K562 (cell line): ENCODE data around the gene MAD2L1BP. TPM values are rescaled to one million over a fixed set of nuclear protein-coding genes. Genes with fewer than 3 reads are reported as not detected.

Experiments used
- CBFA2T2 ChIP-seq: fragments of 450-650 bp; conservative IDR thresholded peaks from 2 replicates; pipeline ENCODE4 v1.6.1; 2017; ENCODE audit warnings: mild to moderate bottlenecking
- CEBPB ChIP-seq: fragments of 450-650 bp; IDR thresholded peaks from 2 replicates; pipeline ENCODE4 v1.6.1; 2016; ENCODE audit warnings: missing genetic modification characterization, missing compliant biosample characterization
- CTBP1 ChIP-seq: fragments of 450-650 bp; IDR thresholded peaks from 2 replicates; pipeline ENCODE4 v1.6.1; 2016; ENCODE audit warnings: borderline replicate concordance
- HNRNPK ChIP-seq: fragments of 200-400 bp; formaldehyde crosslinking; IDR thresholded peaks from one replicate; pipeline ENCODE4 v1.6.1; 2018; ENCODE audit warnings: mild to moderate bottlenecking, low read depth, low read length; ENCODE audit not compliant: poor library complexity, severe bottlenecking
- KLF10 ChIP-seq: fragments of 250-450 bp; sonication (Bioruptor Pico); IDR thresholded peaks from 2 replicates; pipeline ENCODE4 v1.6.1; 2021; ENCODE audit warnings: matching md5 sums
- MAFF ChIP-seq: IDR thresholded peaks from 2 replicates; pipeline ENCODE4 v1.6.1; 2012; ENCODE audit warnings: low read length, improper control_type of control experiment
- MYC ChIP-seq, 2 experiments: fragments of 250-450 bp in 1 of 2; sonication (Bioruptor Pico) in 1 of 2; IDR thresholded peaks; 2 replicates each; pipeline versions ENCODE4 v1.5.1 to v1.6.1; 2012 to 2021; ENCODE audit warnings: low read depth in 2 of 2, borderline replicate concordance in 1 of 2, improper control_type of control experiment in 1 of 2, low read length in 1 of 2, mild to moderate bottlenecking in 1 of 2, moderate library complexity in 1 of 2
- NFXL1 ChIP-seq: fragments of 450-650 bp; formaldehyde crosslinking; IDR thresholded peaks from 2 replicates; pipeline ENCODE4 v1.4.0; 2021; ENCODE audit warnings: mild to moderate bottlenecking
- SMARCE1 ChIP-seq: fragments of 450-650 bp; IDR thresholded peaks from 2 replicates; pipeline ENCODE4 v1.7.1; 2016; ENCODE audit warnings: mild to moderate bottlenecking
- TGIF2 ChIP-seq: sonication (generic); formaldehyde crosslinking; IDR thresholded peaks from 2 replicates; pipeline ENCODE4 v1.8.1; 2022; ENCODE audit warnings: mild to moderate bottlenecking, missing genetic modification reagents, moderate library complexity
- ZBTB43 ChIP-seq: sonication (generic); formaldehyde crosslinking; IDR thresholded peaks from 2 replicates; pipeline ENCODE4 v1.8.0; 2023; ENCODE audit warnings: mild to moderate bottlenecking, missing genetic modification reagents
- ZNF217 ChIP-seq: sonication (generic); formaldehyde crosslinking; IDR thresholded peaks from 2 replicates; pipeline ENCODE4 v1.8.0; 2022; ENCODE audit warnings: mild to moderate bottlenecking, missing genetic modification reagents
- ZNF407 ChIP-seq: fragments of 450-650 bp; IDR thresholded peaks from 2 replicates; pipeline ENCODE4 v1.6.1; 2016; ENCODE audit warnings: low read depth
- ZNF695 ChIP-seq: fragments of 450-650 bp; formaldehyde crosslinking; IDR thresholded peaks from 2 replicates; pipeline ENCODE4 v1.4.0; 2020; ENCODE audit warnings: mild to moderate bottlenecking, moderate library complexity
- ZSCAN32 ChIP-seq: fragments of 450-650 bp; formaldehyde crosslinking; IDR thresholded peaks from 2 replicates; pipeline ENCODE4 v1.4.0; 2020; ENCODE audit warnings: mild to moderate bottlenecking, moderate library complexity
- polyA plus RNA-seq, 8 experiments: library from polyadenylated mRNA; depleted of rRNA in 4 of 8; stranded (reverse) in 5 of 8; unstranded in 3 of 8; fragments of >200 nt; fragmentation: Nextera tagmentation in 2 of 8; fragmentation: Illumina TruSeq in 1 of 8; extraction: Ambion mirVana in 2 of 8; extraction: Trizol in 1 of 8; gene quantifications; 2 replicates each; pipeline versions ENCODE4 v1.2.1 to v1.2.3, GENCODE V29; 2011 to 2014; ENCODE audit warnings: inconsistent platforms in 1 of 8, missing spikeins in 1 of 8
- total RNA-seq, 7 experiments: library from RNA; depleted of rRNA in 6 of 7; stranded (reverse); fragments of >200 nt in 6 of 7; fragmentation: Illumina TruSeq in 2 of 7; extraction: Trizol in 2 of 7; gene quantifications; 2 replicates each; pipeline versions ENCODE4 v1.2.1 to v1.2.3, GENCODE V29; 2011 to 2021; ENCODE audit warnings: low replicate concordance in 1 of 7
- TF ChIP-seq, protein P1 (sequence below): fragments of 250-450 bp; sonication (Bioruptor Pico); IDR thresholded peaks from 2 replicates; pipeline ENCODE4 v1.9.0; 2021; ENCODE audit warnings: mild to moderate bottlenecking
- TF ChIP-seq, protein P2 (sequence below): sonication (generic); formaldehyde crosslinking; IDR thresholded peaks from 2 replicates; pipeline ENCODE4 v1.8.1; 2023; ENCODE audit warnings: mild to moderate bottlenecking, missing genetic modification reagents, moderate library complexity

MAD2L1BP gene
- total and polyA plus RNA-seq, 9 of the 15 experiments (the other 6 are each of a cell fraction or from before 2014, with no cell fraction given), result 69.7 to 321 (median 111) TPM

GRCh38 chr6:43629505-43630300 lies 5.9 kb upstream of the MAD2L1BP start (continued):
- TF ChIP-seq ZNF695 (CRISPR knock-in tag) (no peak), SMARCE1 (no peak; the same call in 1 of the 2 replicates), CTBP1 (peak; percentile 55; the same call in 1 of the 2 replicates), KLF10 (CRISPR knock-in tag) (no peak), NFXL1 (0 out of 2 replicates have a peak, but pooled peaks have one; percentile 11), CBFA2T2 (no peak), HNRNPK (no peak), TGIF2 (no peak), ZNF217 (no peak), ZBTB43 (CRISPR knock-in tag) (no peak), MAFF (no peak), ZNF407 (no peak), ZSCAN32 (CRISPR knock-in tag) (peak; percentile 57), CEBPB (tag) (peak; percentile 99), MYC (IDR thresholded peaks at IDR 0.05; ENCODE audit: low read depth, low read length) (peak; percentile 63), MYC (CRISPR knock-in tag; IDR thresholded peaks at IDR 0.05; ENCODE audit: borderline replicate concordance, low read depth) (peak; percentile 94; the same call in 1 of the 2 replicates)
- TF ChIP-seq, protein P1, sequence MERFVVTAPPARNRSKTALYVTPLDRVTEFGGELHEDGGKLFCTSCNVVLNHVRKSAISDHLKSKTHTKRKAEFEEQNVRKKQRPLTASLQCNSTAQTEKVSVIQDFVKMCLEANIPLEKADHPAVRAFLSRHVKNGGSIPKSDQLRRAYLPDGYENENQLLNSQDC, result no peak
- TF ChIP-seq, protein P2, sequence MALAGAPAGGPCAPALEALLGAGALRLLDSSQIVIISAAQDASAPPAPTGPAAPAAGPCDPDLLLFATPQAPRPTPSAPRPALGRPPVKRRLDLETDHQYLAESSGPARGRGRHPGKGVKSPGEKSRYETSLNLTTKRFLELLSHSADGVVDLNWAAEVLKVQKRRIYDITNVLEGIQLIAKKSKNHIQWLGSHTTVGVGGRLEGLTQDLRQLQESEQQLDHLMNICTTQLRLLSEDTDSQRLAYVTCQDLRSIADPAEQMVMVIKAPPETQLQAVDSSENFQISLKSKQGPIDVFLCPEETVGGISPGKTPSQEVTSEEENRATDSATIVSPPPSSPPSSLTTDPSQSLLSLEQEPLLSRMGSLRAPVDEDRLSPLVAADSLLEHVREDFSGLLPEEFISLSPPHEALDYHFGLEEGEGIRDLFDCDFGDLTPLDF (CRISPR knock-in tag), result peak; percentile 51
